HG02943 (cell line): ENCODE measurements around the gene TAPT1.

Source experiments
- ATAC-seq: cut with Tn5 transposase; IDR thresholded peaks from one replicate; pipeline ENCODE4 v1.9.1; 2021; ENCODE audit warnings: mild to moderate bottlenecking, low read depth, moderate library complexity; ENCODE audit not compliant: unreplicated experiment

TAPT1 gene

DNA sequence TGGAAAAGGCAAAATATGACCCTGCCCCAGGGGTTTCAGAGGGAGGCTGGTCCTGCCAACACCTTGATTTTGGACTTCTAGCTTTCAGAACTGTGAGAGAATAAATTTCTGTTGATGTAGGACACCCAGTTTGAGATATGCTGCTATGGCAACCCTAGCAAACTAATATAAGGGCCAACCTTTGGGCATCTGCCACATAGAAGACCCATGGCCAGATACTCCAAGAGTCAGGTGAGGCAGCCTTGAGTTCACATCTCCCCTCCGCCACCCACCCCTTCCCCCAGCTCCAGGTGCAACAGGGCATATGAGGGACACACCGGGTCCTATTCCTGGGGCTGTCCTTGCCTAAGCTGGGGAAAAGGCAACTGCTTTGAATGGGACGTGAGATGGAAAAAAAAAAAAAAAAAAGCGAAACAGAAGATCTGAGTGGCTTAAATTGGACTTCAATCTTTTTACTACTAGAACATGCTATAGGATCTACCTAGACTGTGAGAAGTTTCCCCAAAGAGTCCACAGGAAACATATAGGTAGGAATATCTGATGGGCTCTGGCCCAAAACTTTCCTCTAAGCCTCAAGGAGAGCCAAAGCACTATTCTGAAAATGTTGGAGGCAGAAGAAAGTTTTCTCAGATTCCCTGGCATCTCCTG lies 85.9 kb downstream of the TAPT1 start:
- no peak for ATAC-seq

DNA sequence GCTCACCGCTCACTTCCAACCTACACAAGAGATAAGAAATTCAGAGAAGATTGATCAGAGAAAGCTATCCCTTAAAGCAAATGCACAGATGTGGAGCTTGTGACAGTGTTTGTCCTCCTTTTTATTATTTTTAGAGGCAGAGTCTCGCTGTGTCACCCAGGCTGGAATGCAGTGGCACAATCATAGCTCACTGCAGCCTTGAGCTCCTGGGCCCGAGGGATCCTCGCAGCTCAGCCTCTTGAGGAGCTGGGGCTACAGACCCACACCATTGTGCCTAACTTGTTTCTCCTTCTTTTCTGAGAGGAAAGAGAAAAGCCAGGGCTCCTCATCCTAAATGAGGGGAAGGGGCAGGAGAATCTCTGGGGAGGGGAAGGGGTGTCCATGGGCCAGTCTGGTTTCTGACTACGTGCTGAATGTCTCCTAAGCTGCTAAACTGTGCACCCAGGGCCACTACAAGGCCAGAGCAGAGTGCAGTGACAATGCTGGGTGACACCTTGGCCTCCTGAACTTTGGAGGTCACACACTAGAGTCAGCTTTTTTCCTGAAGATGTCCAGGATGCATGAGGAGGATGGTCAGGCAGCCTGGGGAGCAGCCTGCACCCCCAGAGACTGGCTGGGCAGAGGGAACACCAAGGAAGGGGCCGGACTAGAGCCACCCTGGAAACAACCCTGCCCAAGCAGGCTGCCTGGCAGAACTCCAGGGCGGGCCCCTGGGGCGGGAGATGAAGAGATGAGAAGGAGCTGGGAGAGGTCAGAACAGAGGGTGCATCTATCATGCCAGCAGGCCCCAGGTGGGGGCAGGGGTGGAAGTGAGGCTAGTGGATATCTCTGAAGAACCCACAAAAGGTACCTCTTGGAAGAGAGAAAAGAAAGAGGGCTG lies 87.0 kb downstream of the TAPT1 start:
- no peak for ATAC-seq

DNA sequence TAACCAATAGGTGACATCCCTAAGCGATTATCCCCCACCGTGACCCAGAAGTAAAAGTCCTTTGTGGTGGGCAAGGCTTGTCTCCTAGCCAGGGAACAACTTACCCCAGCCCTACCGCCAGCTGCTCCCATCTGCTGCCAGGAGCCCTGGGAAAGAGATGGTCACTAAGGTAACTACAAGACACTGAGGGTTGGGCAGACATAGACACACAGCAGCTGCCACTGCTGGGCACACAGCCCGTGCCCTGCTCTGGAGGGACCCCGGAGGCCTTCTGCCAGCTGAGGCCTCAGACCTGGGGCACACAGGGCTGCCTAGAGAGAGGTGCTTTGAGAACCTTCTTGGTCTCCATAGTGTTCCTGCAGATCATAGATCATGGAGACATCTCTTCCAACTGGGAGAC lies 89.4 kb downstream of the TAPT1 start:
- ATAC-seq = no peak

DNA sequence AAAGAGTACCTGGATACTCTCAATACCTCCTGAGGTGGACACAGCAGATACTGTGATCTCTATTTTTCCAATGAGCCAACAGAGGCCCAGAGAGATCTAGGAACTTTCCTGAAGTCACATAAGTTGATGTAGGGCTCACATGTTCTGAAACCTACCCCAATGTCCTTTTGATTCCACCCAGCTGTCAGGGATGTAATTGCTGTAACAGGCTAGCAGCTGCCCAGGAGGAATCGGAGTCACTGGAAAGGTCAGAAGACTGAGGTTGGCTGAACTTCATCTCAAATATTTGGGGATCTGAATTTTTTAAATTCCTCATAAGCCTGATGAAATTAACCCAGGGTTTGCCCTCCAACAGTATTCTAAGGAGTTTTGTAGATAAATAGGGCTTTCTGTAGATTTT lies 90.0 kb downstream of the TAPT1 start:
- no peak for ATAC-seq

DNA sequence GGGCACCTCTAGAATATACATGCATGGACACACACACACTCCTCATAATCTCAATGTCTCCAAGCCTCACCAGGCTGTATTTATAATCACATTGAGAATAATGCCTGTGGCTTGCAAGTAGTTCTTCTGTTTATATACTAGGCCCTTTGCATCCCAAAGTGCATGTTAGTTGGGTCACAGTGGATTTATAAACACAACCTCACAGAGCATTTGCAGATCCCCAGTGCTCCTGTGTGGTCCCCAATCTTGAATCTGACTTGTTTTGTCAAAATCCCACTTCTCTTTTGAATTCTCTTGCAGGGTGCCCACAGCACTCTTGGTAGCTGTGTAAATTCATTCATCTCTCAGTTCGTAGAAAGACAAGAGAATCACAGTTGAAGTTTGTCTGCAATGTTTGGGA lies 92.9 kb downstream of the TAPT1 start:
- no peak for ATAC-seq

DNA sequence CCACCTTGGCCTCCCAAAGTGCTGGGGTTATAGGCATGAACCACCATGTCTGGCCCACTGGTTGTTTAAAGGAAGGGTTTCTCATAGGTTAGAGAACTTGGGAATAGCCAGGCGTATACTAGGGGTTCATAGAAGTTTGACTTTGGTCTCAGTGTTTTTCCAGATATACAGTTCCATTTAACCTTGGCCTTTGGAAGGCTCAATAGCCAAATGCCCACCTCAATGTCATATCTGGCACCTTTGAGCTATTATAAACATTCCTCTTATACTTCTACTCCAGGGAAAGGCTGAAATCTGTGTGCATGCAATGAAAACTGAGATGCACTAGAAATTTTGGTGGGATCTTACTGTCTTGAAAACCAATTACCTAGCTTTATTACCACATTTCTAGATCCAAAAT lies 95.0 kb downstream of the TAPT1 start:
- ATAC-seq = no peak

DNA sequence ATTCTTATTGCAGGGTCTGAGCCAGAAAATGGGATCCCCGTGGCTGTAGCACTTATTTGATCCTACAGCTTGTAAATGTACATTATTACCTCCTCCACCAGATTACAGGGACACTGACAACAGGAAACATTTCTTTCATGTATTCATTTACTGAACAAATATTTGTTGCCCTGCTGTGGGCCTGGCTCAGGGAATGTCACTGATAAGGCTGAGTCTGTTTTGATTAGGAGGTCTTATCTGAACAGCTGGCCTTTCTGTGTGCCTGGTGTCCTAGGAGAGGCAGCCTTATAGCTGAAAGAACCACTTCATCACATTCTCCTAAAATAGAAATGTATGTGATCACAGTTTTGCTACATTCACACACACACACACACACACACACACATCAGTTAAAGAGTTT lies 96.9 kb downstream of the TAPT1 start:
- ATAC-seq = no peak

DNA sequence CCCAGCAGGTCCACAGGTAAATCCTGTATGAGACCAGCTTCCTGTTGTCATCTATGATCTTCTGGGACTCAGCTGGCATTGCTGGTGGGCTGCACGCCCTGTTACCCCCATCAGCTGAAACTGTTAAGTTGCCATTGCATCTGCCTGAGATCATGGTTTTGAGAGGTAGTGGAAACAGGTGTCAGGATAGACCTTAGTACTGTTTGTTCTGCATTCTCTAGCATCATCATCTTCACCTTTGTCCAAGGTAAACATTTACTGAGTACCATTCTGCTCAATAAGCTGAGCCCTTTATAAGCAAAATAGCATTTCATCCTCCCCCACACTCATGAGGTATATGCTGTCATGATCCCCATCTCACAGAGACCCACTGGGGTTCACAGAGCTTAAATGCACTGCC lies 99.6 kb downstream of the TAPT1 start:
- ATAC-seq = no peak

DNA sequence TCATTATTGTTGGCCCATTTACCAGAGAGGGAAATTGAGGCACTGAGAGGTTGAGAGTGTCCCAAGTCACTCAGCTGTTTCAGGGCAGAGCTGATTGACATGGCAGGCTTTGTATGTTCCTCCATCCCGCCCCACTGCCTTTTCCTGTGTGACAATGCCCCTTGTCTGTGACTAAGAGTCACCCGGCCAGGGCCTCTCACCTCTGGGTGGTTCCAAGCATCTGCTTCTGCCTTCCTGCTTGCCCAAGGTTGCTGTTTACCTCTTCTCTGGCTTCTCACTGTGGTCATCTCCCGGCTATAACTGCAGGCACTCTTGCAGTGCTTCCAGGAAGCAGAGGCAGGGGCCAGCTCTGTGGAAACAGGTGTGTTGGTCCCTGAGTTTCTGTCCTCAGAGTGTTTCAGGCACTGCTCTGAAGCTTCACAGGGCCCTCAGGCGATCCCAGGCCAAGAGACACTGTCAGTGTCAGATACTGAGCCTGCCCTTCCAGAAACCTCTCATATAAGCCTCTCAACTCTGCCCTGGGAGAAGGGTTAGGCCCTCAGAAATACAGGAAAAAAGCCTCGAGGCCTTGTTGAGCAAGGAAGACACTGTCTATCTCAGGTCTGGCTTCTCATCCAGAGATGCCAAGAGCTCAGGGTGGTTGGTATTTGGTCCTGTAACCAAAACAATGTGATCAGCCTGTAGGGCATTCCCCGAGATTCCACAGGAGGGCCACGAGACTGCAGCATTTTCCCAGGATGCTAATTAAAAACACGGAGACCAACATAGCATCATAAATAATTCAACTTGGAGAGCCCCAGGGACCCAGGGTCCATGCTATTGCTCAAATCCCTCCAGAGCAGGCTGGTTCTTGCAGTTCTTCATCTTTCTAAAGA lies 100.5 kb downstream of the TAPT1 start:
- no peak for ATAC-seq

DNA sequence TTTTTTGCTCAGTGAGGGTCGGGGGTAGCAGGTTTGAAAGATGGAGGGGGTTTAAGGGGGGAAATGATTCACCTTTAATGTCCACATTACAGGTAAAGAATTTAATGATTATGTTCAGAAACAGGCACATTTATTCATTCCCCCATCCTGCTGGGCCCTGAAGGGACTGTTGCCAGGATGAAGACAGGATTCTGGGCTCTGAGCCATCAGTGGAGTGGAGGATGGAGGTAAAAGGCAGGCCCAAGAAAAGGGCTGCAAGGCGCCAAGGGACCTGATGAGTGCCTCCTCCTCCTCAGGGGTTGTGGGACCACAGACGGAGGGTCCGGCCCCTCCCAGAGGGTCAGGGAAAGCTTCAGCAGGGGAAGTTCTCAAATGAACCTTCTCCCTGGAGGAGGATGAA lies 102.0 kb downstream of the TAPT1 start:
- no peak for ATAC-seq

DNA sequence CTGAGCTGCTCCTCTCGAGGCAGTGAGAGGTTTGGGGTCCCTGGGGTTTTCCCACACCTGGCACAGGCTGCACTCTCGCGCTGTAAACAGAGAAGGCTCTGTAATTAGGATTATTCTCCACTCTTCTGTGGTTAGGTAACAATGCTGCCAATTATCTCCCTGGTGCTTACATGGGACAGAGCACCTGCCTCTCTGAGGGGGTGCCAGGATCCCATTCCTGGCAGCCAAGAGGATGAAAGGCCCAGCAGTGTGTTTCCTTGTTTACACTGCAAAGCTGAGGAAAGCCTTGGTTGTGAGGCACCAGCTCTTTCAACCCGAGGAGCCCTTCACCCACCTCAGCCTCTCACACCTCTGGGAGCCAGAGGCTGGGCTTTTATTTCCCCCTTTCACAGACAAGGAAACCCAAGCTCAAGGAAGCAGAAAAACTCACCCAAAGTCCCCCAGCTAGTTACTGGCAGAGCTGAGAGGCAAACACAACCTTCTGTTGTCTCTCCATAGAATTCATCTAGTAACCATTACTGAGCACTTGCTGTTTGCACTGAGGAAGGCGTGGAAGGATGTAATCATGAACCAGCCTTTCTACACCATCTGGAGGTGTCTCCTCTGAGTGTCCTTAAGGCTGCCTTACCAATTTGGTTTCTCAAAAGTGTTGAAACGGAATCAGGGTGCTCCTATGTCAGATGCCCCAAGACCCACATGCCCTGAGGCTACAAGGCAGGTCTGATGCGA lies 102.8 kb downstream of the TAPT1 start:
- no peak for ATAC-seq

DNA sequence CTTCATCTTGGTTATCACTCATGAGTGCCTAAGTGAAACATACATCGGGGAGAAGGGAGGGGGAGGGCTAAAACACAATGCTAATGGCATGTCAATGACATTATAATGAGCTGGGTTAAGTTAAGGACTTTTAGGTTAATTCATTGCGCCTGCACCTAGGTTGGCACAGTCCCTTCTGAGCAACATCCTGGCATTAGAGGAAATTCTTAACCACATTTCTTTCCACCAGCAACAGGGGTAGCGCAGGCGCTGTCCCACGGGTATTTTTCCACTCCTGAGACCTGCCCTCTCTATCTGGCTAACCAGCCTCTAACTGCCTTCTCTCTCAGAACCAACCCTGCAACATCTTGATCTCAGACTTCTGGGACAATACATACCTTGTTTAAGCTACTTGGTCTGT lies 103.5 kb downstream of the TAPT1 start:
- ATAC-seq = no peak

DNA sequence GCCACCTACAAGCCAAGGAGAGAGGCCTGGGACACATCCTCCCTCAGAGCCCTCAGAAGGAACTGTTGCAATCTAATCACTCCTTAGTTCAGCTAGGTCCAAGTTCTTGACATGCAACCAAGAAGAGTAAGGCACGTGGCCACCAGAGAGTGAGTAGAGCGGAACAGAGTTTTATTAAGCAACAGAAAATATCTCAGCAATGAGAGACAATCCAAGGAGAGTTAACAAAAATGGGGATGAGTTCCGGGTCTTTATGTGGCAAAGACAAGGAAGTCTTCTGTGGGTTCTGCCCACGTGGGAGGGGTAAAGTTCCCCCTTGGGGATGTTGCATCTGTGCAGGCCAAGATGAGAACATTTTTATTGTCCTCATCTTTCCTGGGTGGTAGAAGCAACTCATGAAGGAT lies 104.0 kb downstream of the TAPT1 start:
- no peak for ATAC-seq

DNA sequence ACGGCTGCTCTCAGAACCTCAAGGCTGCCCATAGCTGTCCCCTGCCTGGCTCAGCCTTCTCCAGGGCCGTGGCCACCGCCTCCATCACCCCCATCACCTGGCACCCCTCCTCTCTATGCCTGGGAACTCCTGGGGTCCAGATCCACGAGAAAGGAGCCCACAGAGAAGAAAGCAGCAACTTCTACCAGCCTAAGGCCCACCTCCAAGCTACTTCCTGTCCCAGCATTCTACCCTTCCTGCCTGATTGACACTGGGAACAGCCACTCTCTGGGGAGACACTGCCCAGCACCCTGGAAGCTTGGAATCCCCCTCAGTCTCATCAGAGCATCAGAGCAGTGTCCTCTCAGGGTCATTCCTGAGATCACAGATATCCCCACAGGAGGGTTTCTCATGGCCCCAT lies 105.6 kb downstream of the TAPT1 start:
- no peak for ATAC-seq

DNA sequence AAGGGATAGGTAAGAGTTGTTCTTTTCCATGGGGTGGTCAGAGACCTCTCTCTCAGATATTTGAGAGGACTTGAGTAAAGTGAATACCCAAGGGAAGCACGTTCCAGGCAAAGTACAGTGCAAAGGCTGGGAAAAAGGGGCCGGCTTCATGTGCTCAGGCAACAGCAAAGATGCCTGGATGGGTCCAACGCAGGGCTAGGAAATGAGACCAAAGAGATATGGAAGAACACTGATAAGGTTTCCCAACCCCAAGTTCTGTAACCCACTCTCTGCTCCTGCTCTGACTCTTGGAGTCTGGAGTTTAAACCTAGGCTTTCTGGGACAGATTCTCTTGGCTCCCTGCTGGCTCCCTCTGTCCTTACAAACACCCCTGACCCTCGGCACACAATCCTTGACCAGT lies 106.3 kb downstream of the TAPT1 start:
- no peak for ATAC-seq

DNA sequence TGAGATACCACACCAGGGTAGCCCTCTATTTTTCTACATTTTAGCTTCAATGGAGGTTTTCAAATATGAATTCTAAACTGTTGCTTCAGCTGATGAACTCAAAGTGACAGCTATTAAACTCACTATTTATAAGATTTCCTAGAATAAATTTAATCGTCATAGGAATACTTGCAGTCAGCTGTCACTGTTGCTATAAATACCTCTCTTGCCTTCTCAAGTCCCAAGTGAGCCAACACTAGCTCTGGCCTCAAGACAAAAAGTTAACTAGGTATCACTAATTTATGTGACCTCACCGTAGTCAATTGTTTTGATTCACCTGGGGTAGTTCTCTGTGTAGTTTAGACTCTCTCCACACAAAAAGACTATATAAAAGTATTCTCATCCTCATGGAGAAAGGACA lies 108.2 kb downstream of the TAPT1 start:
- ATAC-seq = no peak

DNA sequence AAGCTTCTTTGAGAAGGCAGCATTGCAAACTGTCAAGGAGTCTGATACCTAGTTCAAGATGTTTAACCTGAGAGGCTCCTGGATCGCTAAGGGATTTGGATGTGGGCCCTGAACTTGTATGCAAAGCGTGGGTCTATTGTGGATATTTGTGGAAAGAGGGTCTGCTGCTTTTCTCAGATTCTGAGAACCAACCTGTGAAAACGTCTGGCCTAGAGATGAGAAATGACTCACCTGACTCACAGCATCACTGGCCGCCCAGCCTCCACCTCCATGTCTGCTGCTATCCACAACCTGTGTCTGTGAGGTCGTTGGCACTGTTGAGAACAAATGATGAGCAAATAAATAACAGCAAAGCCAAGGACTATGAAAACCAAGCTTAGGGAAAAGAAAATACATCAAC lies 109.1 kb downstream of the TAPT1 start:
- ATAC-seq = no peak

DNA sequence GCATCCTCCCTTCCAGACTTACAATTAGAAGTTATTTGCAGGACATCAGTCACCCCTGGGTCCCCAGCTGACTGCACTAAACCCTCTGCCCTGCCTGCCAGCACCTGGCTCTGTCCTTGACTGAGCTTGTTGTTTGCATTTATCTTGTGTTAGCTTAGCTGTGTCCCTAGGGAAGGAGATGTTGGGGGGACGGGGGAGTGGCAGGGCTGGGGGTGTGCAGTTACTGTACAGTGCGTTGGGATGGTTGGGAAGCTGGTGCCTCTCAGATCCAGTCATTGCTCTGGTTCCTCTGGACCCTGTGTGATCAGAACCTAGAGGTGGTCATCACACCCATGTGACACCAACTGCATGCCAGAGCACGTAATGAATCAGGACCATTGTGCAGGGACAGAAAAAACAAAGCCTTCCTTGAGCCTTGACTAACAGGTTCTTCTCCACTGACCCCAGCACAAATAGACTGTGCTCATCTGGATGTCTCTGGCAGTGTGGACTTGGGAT lies 109.7 kb downstream of the TAPT1 start:
- no peak for ATAC-seq

DNA sequence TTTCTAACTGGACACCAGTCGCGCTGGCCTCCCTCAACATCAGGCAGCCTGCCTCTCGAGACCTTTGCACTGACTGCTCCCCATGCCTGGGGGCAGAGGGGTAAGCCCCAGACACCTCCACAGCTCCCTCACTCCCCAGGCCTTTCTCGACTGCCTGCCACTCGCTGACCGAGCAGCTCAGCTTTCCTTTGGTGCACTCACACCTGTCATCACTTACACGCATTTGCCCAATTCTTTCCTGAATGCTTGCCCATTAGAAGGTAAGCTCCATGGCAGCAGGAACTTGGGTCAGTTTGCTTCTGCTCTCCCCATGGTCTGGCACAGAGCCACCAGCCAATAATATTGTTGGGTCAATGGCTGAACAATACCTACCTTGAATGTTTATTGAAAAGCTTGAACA lies 110.3 kb downstream of the TAPT1 start:
- ATAC-seq = no peak

DNA sequence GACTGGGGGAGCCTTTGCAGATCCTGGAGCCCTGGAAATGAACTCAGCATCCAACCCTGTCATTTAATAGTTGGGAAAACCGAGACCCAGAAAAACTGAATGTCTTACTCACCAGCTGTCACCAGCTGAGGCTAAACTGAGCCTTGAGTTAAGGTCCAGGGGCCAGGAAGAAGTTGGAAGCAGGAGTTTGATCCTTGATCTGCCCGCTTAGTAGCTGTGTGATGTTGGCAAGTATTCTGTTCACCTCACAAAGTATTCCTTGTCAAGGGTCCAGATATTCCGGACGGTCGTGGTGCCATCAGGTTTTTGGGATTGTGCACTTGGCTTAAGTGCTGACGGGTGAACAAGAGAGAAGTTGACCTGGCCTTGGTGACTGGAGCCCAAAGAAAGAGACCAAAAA lies 111.7 kb downstream of the TAPT1 start:
- no peak for ATAC-seq
